GM23338 (cell line): ENCODE data around the gene SUGCT. TPM values are rescaled to one million over a fixed set of nuclear protein-coding genes. Genes with fewer than 3 reads are reported as not detected.

Experiments used
- ATAC-seq: fragments of 200-7000 bp; cut with Tn5 transposase; 3 replicates; pipeline ENCODE4 v1.9.1; 2020
- DNase-seq: peaks from one replicate; pipeline ENCODE4 v3.0.0-alpha.2; 2015; ENCODE audit warnings: low spot score
- H2AFZ ChIP-seq: fragments of 200-600 bp; sonication (generic); 2 replicates; pipeline ENCODE4 v1.8.0; 2016; ENCODE audit warnings: antibody characterized with exemption, mild to moderate bottlenecking, moderate library complexity
- H3F3A ChIP-seq: fragments of 200-600 bp; sonication (generic); replicated peaks from 2 replicates; pipeline ENCODE4 v1.8.0; 2017; ENCODE audit warnings: antibody characterized with exemption, mixed run types, low read depth
- H3K27ac ChIP-seq: fragments of 200-600 bp; sonication (generic); 2 replicates; pipeline ENCODE4 v1.6.1; 2016; ENCODE audit warnings: low read depth
- H3K27me3 ChIP-seq: fragments of 200-600 bp; sonication (generic); 2 replicates; pipeline ENCODE4 v1.8.0; 2016; ENCODE audit warnings: mild to moderate bottlenecking, mixed run types, moderate library complexity; ENCODE audit not compliant: insufficient read depth
- H3K36me3 ChIP-seq: fragments of 200-600 bp; sonication (generic); 2 replicates; pipeline ENCODE4 v1.8.0; 2016; ENCODE audit warnings: mild to moderate bottlenecking; ENCODE audit not compliant: insufficient read depth
- H3K4me1 ChIP-seq: fragments of 200-600 bp; sonication (generic); 2 replicates; pipeline ENCODE4 v1.8.0; 2016; ENCODE audit warnings: mild to moderate bottlenecking, moderate library complexity; ENCODE audit not compliant: insufficient read depth
- H3K4me2 ChIP-seq: fragments of 200-600 bp; sonication (generic); 2 replicates; pipeline ENCODE4 v1.7.1; 2017; ENCODE audit warnings: mixed run types
- H3K4me3 ChIP-seq: fragments of 200-600 bp; sonication (generic); 2 replicates; pipeline ENCODE4 v1.6.1; 2016; ENCODE audit warnings: mixed run types
- H3K79me2 ChIP-seq: fragments of 200-600 bp; sonication (generic); replicated peaks from 2 replicates; pipeline ENCODE4 v1.8.0; 2017; ENCODE audit warnings: mild to moderate bottlenecking; ENCODE audit not compliant: insufficient read depth
- H3K9me2 ChIP-seq: fragments of 200-600 bp; sonication (generic); 2 replicates; pipeline ENCODE4 v1.8.0; 2017; ENCODE audit not compliant: insufficient read depth
- H4K20me1 ChIP-seq: fragments of 200-600 bp; sonication (generic); replicated peaks from 2 replicates; pipeline ENCODE4 v1.8.0; 2017; ENCODE audit warnings: mild to moderate bottlenecking; ENCODE audit not compliant: insufficient read depth
- H3K27ac Mint-ChIP-seq: 2 replicates; pipeline ENCODE4 v1.8.0; 2020; ENCODE audit warnings: inconsistent platforms, mild to moderate bottlenecking, moderate library complexity, mixed read lengths
- H3K27me3 Mint-ChIP-seq: 3 replicates; pipeline ENCODE4 v1.8.0; 2022; ENCODE audit warnings: low read depth, mild to moderate bottlenecking, moderate library complexity, mixed read lengths, inconsistent platforms; ENCODE audit not compliant: insufficient read depth, poor library complexity
- H3K36me3 Mint-ChIP-seq: 3 replicates; pipeline ENCODE4 v1.8.0; 2021; ENCODE audit warnings: low read depth, mild to moderate bottlenecking, inconsistent platforms, moderate library complexity, mixed read lengths
- H3K4me1 Mint-ChIP-seq: 3 replicates; pipeline ENCODE4 v1.8.0; 2020; ENCODE audit warnings: mild to moderate bottlenecking, inconsistent platforms, mixed read lengths
- H3K4me3 Mint-ChIP-seq: 3 replicates; pipeline ENCODE4 v1.8.0; 2021; ENCODE audit warnings: moderate library complexity, mild to moderate bottlenecking, inconsistent platforms, mixed read lengths
- H3K9me3 Mint-ChIP-seq: 3 replicates; pipeline ENCODE4 v1.8.0; 2020; ENCODE audit warnings: moderate library complexity, mild to moderate bottlenecking, inconsistent platforms, mixed read lengths
- CTCF ChIP-seq, 2 experiments: fragments of 200-600 bp in 1 of 2; sonication (generic) in 1 of 2; conservative IDR thresholded peaks; 2 replicates each; pipeline versions ENCODE4 v1.5.1 to v1.6.1; 2016 to 2017; ENCODE audit warnings: antibody characterized with exemption in 2 of 2, low read depth in 2 of 2, mild to moderate bottlenecking in 2 of 2, moderate library complexity in 1 of 2
- EZH2phosphoT487 ChIP-seq: fragments of 200-600 bp; sonication (generic); IDR thresholded peaks from one replicate; pipeline ENCODE4 v1.8.1; 2018; ENCODE audit warnings: antibody characterized with exemption; ENCODE audit not compliant: unreplicated experiment
- NANOG ChIP-seq: IDR thresholded peaks from 2 replicates; pipeline ENCODE4 v1.6.1; 2016; ENCODE audit warnings: antibody characterized with exemption, borderline replicate concordance
- STAT1 ChIP-seq: IDR thresholded peaks from one replicate; pipeline ENCODE4 v1.6.1; 2016; ENCODE audit warnings: antibody characterized with exemption; ENCODE audit not compliant: unreplicated experiment
- ZNF462 ChIP-seq: fragments of 250-450 bp; sonication (Bioruptor Pico); IDR thresholded peaks from 2 replicates; pipeline ENCODE4 v1.5.0; 2020; ENCODE audit warnings: mild to moderate bottlenecking, moderate library complexity
- polyA plus RNA-seq: library from polyadenylated mRNA; unstranded; fragments of >200 nt; fragmentation: Nextera tagmentation; extraction: Ambion mirVana; gene quantifications from 2 replicates; pipeline ENCODE4 v1.2.1, GENCODE V29; 2016
- total RNA-seq: library from RNA; depleted of rRNA; stranded (reverse); fragments of >200 nt; shearing (Covaris generic); gene quantifications from 2 replicates; pipeline ENCODE4 v1.2.3, GENCODE V29; 2014

Gene SUGCT
- total and polyA plus RNA-seq, 2 experiments from 2014 or later = 4.2 to 5.6 TPM

GRCh38 chr7:40197527-40197926, 62.7 kb downstream of the SUGCT start (continued):
- TF ChIP-seq ZNF462 (CRISPR knock-in tag) (no peak), EZH2phosphoT487 (no peak), NANOG (no peak)

GRCh38 chr7:40199076-40199802, 64.4 kb downstream of the SUGCT start:
- Mint-ChIP-seq H3K9me3 (no peaks in the 10 kb centered on the region), H3K4me3 (no peak overlapping the region), H3K27me3 (no peaks in the 10 kb centered on the region), H3K36me3 (no peaks in the 10 kb centered on the region), H3K27ac (no peak overlapping the region), H3K4me1 (no peaks in the 10 kb centered on the region)
- H3K27ac ChIP-seq = no peak overlapping the region
- no peaks in the 10 kb centered on the region for H3K9me2 ChIP-seq
- TF ChIP-seq CTCF (conservative IDR thresholded peaks at IDR 0.05; ENCODE audit: low read depth in 2 of 2) (peak; percentile 49 to 55), STAT1 (no peak)
- H3K36me3 ChIP-seq = no peaks in the 10 kb centered on the region
- no peak overlapping the region for H2AFZ ChIP-seq
- DNase-seq (peak; percentile 32), ATAC-seq (no peak)
- no peaks in the 10 kb centered on the region for H3K4me1 ChIP-seq
- no peaks in the 10 kb centered on the region for H3K27me3 ChIP-seq
- H3K4me3 ChIP-seq = no peak overlapping the region
- no peaks in the 10 kb centered on the region for H4K20me1 ChIP-seq
- H3F3A ChIP-seq = no peaks in the 10 kb centered on the region
- no peak overlapping the region for H3K4me2 ChIP-seq
- no peaks in the 10 kb centered on the region for H3K79me2 ChIP-seq
